IMR-90 (cell line): Measurements from ENCODE around the gene ISOC2. TPM values are rescaled to one million over a fixed set of nuclear protein-coding genes. Genes with fewer than 3 reads are reported as not detected.

ENCODE experiments used
- ATAC-seq: fragments of 200-7000 bp; cut with Tn5 transposase; 2 replicates; pipeline ENCODE4 v1.9.1; 2020; ENCODE audit warnings: low read depth, mild to moderate bottlenecking, moderate library complexity
- BruUV-seq: library from RNA; stranded (reverse); fragments of 400-500 nt; replicated peaks from 2 replicates; lab custom pipeline; 2021; lab: Mats Ljungman, UMichigan
- CTCF ChIA-PET: fragments of 300-600 bp; formaldehyde crosslinking; extraction: SDS; loops from one replicate; lab custom pipeline; 2021; ENCODE audit warnings: antibody characterized with exemption; lab: Yijun Ruan, JAX
- POLR2A ChIA-PET: fragments of 300-600 bp; sonication (Branson Sonifier 250); formaldehyde crosslinking; loops from one replicate; lab custom pipeline; 2022; ENCODE audit warnings: antibody characterized with exemption; ENCODE audit not compliant: unreplicated experiment; lab: Charles Lee
- DNase-seq: peaks from one replicate; pipeline ENCODE4 v3.0.0; 2013
- H2AFZ ChIP-seq: replicated peaks from 2 replicates; pipeline ENCODE3; 2013; ENCODE audit warnings: low read length, mild to moderate bottlenecking; ENCODE audit not compliant: poor library complexity
- H2AK5ac ChIP-seq: 2 replicates; pipeline ENCODE4 v1.6.1; 2013; ENCODE audit warnings: low read depth, low read length, inconsistent platforms
- H2AK9ac ChIP-seq: replicated peaks from 2 replicates; pipeline ENCODE3; 2013; ENCODE audit warnings: mild to moderate bottlenecking, low read depth, low read length, moderate library complexity; ENCODE audit not compliant: poor library complexity
- H2BK120ac ChIP-seq: 2 replicates; pipeline ENCODE4 v1.6.1; 2013; ENCODE audit warnings: low read depth, low read length, inconsistent platforms
- H2BK15ac ChIP-seq: 3 replicates; pipeline ENCODE4 v1.6.1; 2013; ENCODE audit warnings: low read depth, low read length, inconsistent platforms
- H2BK20ac ChIP-seq: 2 replicates; pipeline ENCODE4 v1.6.1; 2013; ENCODE audit warnings: low read depth, mild to moderate bottlenecking, inconsistent platforms, low read length, moderate library complexity
- H2BK5ac ChIP-seq: 2 replicates; pipeline ENCODE4 v1.6.1; 2013; ENCODE audit warnings: mild to moderate bottlenecking, low read depth, low read length, inconsistent platforms; ENCODE audit not compliant: poor library complexity, severe bottlenecking
- H3K14ac ChIP-seq: replicated peaks from 2 replicates; pipeline ENCODE4 v1.6.1; 2013; ENCODE audit warnings: low read depth, low read length, inconsistent platforms
- H3K18ac ChIP-seq: 2 replicates; pipeline ENCODE4 v1.6.1; 2013; ENCODE audit warnings: low read depth, low read length, control low read depth
- H3K23ac ChIP-seq: 2 replicates; pipeline ENCODE4 v1.6.1; 2013; ENCODE audit warnings: low read depth, low read length, inconsistent platforms
- H3K27ac ChIP-seq: 2 replicates; pipeline ENCODE4 v1.5.1; 2013; ENCODE audit warnings: mild to moderate bottlenecking, control low read depth, low read length; ENCODE audit not compliant: insufficient read depth
- H3K27me3 ChIP-seq: 2 replicates; pipeline ENCODE4 v1.6.1; 2013; ENCODE audit warnings: low read length; ENCODE audit not compliant: control insufficient read depth, insufficient read depth
- H3K36me3 ChIP-seq: 2 replicates; pipeline ENCODE4 v1.6.1; 2013; ENCODE audit warnings: low read length, mixed read lengths; ENCODE audit not compliant: control insufficient read depth, insufficient read depth
- H3K4ac ChIP-seq: 2 replicates; pipeline ENCODE4 v1.6.1; 2013; ENCODE audit warnings: low read depth, low read length, inconsistent platforms
- H3K4me1 ChIP-seq: 2 replicates; pipeline ENCODE4 v1.6.1; 2013; ENCODE audit warnings: low read length, mixed read lengths; ENCODE audit not compliant: control insufficient read depth, insufficient read depth
- H3K4me2 ChIP-seq: 2 replicates; pipeline ENCODE4 v1.6.1; 2013; ENCODE audit warnings: low read depth, mild to moderate bottlenecking, control low read depth, low read length, moderate library complexity
- H3K4me3 ChIP-seq: 2 replicates; pipeline ENCODE4 v1.5.1; 2013; ENCODE audit warnings: low read depth, mild to moderate bottlenecking, control low read depth, low read length, moderate library complexity; ENCODE audit not compliant: insufficient read depth
- H3K56ac ChIP-seq: 2 replicates; pipeline ENCODE4 v1.6.1; 2013; ENCODE audit warnings: low read length, inconsistent platforms; ENCODE audit not compliant: insufficient read depth; ENCODE audit errors: extremely low read depth
- H3K79me1 ChIP-seq, 2 experiments: 2 replicates each; pipeline ENCODE4 v1.6.1; 2013; ENCODE audit warnings: low read length in 2 of 2, inconsistent platforms in 1 of 2, low read depth in 1 of 2
- H3K9ac ChIP-seq: 2 replicates; pipeline ENCODE4 v1.6.1; 2013; ENCODE audit warnings: low read depth, low read length, control low read depth
- H3K9me1 ChIP-seq: 2 replicates; pipeline ENCODE4 v1.6.1; 2013; ENCODE audit warnings: low read length, inconsistent platforms; ENCODE audit not compliant: insufficient read depth
- H3K9me3 ChIP-seq: 2 replicates; pipeline ENCODE4 v1.6.1; 2013; ENCODE audit warnings: low read length; ENCODE audit not compliant: control insufficient read depth, insufficient read depth
- H4K20me1 ChIP-seq: 2 replicates; pipeline ENCODE4 v1.6.1; 2013; ENCODE audit warnings: low read length, inconsistent platforms; ENCODE audit not compliant: insufficient read depth
- H4K5ac ChIP-seq: 2 replicates; pipeline ENCODE4 v1.6.1; 2013; ENCODE audit warnings: mild to moderate bottlenecking, low read depth, low read length, control low read depth
- H4K8ac ChIP-seq, 2 experiments: 2 replicates each; pipeline ENCODE4 v1.6.1; 2013; ENCODE audit warnings: low read depth in 2 of 2, low read length in 2 of 2, control low read depth in 1 of 2, inconsistent platforms in 1 of 2
- H4K91ac ChIP-seq: 2 replicates; pipeline ENCODE4 v1.6.1; 2013; ENCODE audit warnings: low read depth, low read length, inconsistent platforms; ENCODE audit not compliant: insufficient read depth
- CEBPB ChIP-seq: IDR thresholded peaks from 2 replicates; pipeline ENCODE4 v1.6.1; 2012; ENCODE audit warnings: low read depth, low read length, improper control_type of control experiment
- CHD1 ChIP-seq: IDR thresholded peaks from 2 replicates; pipeline ENCODE4 v1.6.1; 2012; ENCODE audit warnings: low read depth, low read length, improper control_type of control experiment
- MAZ ChIP-seq: IDR thresholded peaks from 2 replicates; pipeline ENCODE4 v1.6.1; 2012; ENCODE audit warnings: low read depth, mild to moderate bottlenecking, low read length, improper control_type of control experiment, moderate library complexity, borderline replicate concordance
- MXI1 ChIP-seq: IDR thresholded peaks from 2 replicates; pipeline ENCODE4 v1.6.1; 2012; ENCODE audit warnings: low read depth, mild to moderate bottlenecking, low read length, moderate library complexity, borderline replicate concordance
- NFE2L2 ChIP-seq: fragments of 150-350 bp; IDR thresholded peaks from 2 replicates; pipeline ENCODE4 v1.6.1; 2016; ENCODE audit warnings: low read depth, mild to moderate bottlenecking, low read length
- POLR2A ChIP-seq: IDR thresholded peaks from 2 replicates; pipeline ENCODE4 v1.6.1; 2012; ENCODE audit warnings: mild to moderate bottlenecking, low read depth, low read length
- RCOR1 ChIP-seq: IDR thresholded peaks from 2 replicates; pipeline ENCODE4 v1.6.1; 2012; ENCODE audit warnings: mild to moderate bottlenecking, low read length, improper control_type of control experiment; ENCODE audit not compliant: insufficient replicate concordance
- RFX5 ChIP-seq: IDR thresholded peaks from 2 replicates; pipeline ENCODE4 v1.8.0; 2012; ENCODE audit warnings: low read depth, mild to moderate bottlenecking, low read length, moderate library complexity
- SMC3 ChIP-seq: fragments of 150-350 bp; IDR thresholded peaks from 2 replicates; pipeline ENCODE4 v1.6.1; 2016; ENCODE audit warnings: low read depth, mild to moderate bottlenecking, antibody characterized with exemption, low read length, moderate library complexity
- whole genome bisulfite sequencing, 2 experiments: methylation state at CpG; one replicate each; pipeline versions ENCODE4 v1.1.5 to v1.1.7; 2013; ENCODE audit warnings: missing lambda C conversion rate in 2 of 2; ENCODE audit not compliant: insufficient read length in 1 of 2; ENCODE audit errors: extremely low coverage in 2 of 2; 5-methylcytosine and 5-hydroxymethylcytosine counted together
- dilution Hi-C: fragments of 300-500 bp; cut with HindIII; formaldehyde crosslinking; loops from one replicate; pipeline ENCODE4 v1.14.3; 2018; ENCODE audit warnings: low sequenced_read_pairs; ENCODE audit not compliant: unreplicated experiment
- in situ Hi-C: fragments of 300-500 bp; cut with MboI; formaldehyde crosslinking; loops from 3 replicates; pipeline ENCODE4 v1.14.3; 2019; ENCODE audit warnings: low sequenced_read_pairs, inconsistent platforms, mixed read lengths
- intact Hi-C: fragments of 100-400 bp; cut with micrococcal nuclease; formaldehyde crosslinking; loops from 2 replicates; pipeline ENCODE4 v1.10.0; 2022
- polyA plus RNA-seq, 3 experiments: library from polyadenylated mRNA; depleted of rRNA; stranded (reverse); fragments of >200 nt; gene quantifications; 2 replicates each; pipeline ENCODE4 v1.2.3, GENCODE V29; 2012; ENCODE audit warnings: low replicate concordance in 1 of 3
- total RNA-seq: library from RNA; depleted of rRNA; stranded (reverse); fragments of >200 nt; gene quantifications from 2 replicates; pipeline ENCODE4 v1.2.3, GENCODE V29; 2012
- TF ChIP-seq, protein P1 (sequence below): fragments of 150-350 bp; IDR thresholded peaks from 2 replicates; pipeline ENCODE4 v1.6.1; 2017; ENCODE audit warnings: mild to moderate bottlenecking, antibody characterized with exemption, low read length, low read depth
- TF ChIP-seq, protein P2 (sequence below): conservative IDR thresholded peaks from 2 replicates; pipeline ENCODE4 v1.5.1; 2012; ENCODE audit warnings: mild to moderate bottlenecking, low read depth, low read length, improper control_type of control experiment
- TF ChIP-seq, protein P3 (sequence below): fragments of 150-350 bp; IDR thresholded peaks from 2 replicates; pipeline ENCODE4 v1.6.1; 2016; ENCODE audit warnings: low read depth, mild to moderate bottlenecking, low read length, moderate library complexity, borderline replicate concordance

ISOC2 gene
- total and polyA plus RNA-seq, 2 of the 4 experiments (the other 2 are of a cell fraction), result 56.1 to 82.1 TPM

DNA sequence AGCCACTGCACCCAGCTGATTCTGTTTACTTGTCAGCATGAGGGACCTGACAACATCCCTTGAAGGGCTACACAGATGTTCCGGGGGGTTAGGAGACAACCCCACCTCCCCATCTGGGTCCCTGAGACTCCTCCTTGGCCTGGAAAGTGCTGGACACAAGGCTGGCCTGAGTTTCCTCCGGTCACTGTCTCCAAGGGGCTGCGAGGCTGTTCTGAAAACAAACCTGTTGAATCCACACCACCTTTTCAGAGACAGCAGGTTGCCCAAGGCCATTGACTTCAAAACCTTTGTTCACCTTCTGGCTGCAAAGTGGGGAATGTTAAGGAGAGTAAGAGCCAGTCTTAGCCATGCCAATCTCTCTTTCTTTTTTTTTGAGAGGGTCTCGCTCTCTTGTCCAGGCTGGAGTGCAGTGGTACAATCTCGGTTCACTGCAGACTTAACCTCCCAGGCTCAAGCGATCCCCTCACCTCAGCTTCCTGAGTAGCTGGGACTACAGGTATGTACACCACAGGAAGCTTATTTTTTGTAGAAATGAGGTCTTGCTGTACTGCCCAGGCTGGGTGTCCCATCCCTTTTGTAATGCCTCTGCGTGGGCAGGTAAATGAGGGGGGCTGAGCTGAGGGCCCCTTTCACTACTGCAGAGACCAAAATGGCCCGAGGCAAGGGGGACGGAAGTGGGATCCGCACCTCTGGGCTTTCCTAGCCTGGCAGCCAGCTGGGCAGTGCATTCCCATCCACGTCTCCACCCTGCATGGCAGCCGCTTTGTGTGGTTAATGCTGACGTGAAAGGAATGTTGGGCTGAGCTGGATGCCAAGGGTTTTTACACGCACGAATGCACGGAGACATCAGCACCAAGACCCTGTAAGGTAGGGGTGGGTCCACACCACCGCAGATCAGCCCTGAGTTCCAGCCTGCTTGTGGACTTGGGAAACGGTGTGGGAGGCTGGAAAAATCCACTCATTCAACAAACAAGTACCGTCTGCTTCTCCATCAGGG is 13.1 kb upstream of the ISOC2 start:
- Histone ChIP-seq H4K5ac (peak overlapping the region; percentile 46; the same call in 1 of the 2 replicates), H2BK120ac (no peak overlapping the region), H3K36me3 (no peaks in the 10 kb centered on the region), H2BK15ac (no peak overlapping the region), H3K56ac (no peak overlapping the region), H2AFZ (peak overlapping the region; percentile 70), H3K27ac (no peak overlapping the region), H3K79me1 (peaks cover 13 to 30% of the 10 kb centered on the region in 2 experiments), H4K20me1 (no peaks in the 10 kb centered on the region; the same call in 1 of the 2 replicates), H3K18ac (no peak overlapping the region), H2AK9ac (peak overlapping the region; percentile 70), H3K9ac (no peak overlapping the region), H3K4me1 (peaks cover 9% of the 10 kb centered on the region), H3K14ac (no peak overlapping the region), H4K8ac (peak overlapping the region in 1 of 2 experiments; percentile 79; a peak in 2 of 4 replicates), H3K9me1 (peaks cover 14% of the 10 kb centered on the region), H3K9me3 (no peaks in the 10 kb centered on the region), H2BK20ac (no peak overlapping the region), H3K23ac (no peak overlapping the region), H4K91ac (no peak overlapping the region), H3K4ac (no peak overlapping the region), H2BK5ac (no peak overlapping the region), H2AK5ac (peak overlapping the region; percentile 61), H3K27me3 (no peaks in the 10 kb centered on the region), H3K4me2 (no peak overlapping the region), H3K4me3 (no peak overlapping the region)
- in situ Hi-C loops (loop anchor here (25.0 kb wide), 1 partner anchor 1012 kb away; the partner anchor contains the start of genes CDC42EP5 and LENG9), intact Hi-C loops (no loop called here), dilution Hi-C loops (no loop called here)
- DNase-seq (no peak), ATAC-seq (no peak)
- ChIA-PET CTCF (no interaction called here), POLR2A (no interaction called here)
- no TSS peak for BruUV-seq
- WGBS, 2 experiments, result 92% methylated on average over 2 of the region's 19 CpGs; no CpG with 5 or more reads in 1 of the 2 experiments
- TF ChIP-seq CEBPB (no peak), MAZ (no peak), SMC3 (no peak), NFE2L2 (no peak), POLR2A (no peak), MXI1 (no peak), RCOR1 (no peak), CHD1 (no peak), RFX5 (no peak)
- TF ChIP-seq, protein P1, sequence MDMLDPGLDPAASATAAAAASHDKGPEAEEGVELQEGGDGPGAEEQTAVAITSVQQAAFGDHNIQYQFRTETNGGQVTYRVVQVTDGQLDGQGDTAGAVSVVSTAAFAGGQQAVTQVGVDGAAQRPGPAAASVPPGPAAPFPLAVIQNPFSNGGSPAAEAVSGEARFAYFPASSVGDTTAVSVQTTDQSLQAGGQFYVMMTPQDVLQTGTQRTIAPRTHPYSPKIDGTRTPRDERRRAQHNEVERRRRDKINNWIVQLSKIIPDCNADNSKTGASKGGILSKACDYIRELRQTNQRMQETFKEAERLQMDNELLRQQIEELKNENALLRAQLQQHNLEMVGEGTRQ, result no peak
- TF ChIP-seq, protein P2, sequence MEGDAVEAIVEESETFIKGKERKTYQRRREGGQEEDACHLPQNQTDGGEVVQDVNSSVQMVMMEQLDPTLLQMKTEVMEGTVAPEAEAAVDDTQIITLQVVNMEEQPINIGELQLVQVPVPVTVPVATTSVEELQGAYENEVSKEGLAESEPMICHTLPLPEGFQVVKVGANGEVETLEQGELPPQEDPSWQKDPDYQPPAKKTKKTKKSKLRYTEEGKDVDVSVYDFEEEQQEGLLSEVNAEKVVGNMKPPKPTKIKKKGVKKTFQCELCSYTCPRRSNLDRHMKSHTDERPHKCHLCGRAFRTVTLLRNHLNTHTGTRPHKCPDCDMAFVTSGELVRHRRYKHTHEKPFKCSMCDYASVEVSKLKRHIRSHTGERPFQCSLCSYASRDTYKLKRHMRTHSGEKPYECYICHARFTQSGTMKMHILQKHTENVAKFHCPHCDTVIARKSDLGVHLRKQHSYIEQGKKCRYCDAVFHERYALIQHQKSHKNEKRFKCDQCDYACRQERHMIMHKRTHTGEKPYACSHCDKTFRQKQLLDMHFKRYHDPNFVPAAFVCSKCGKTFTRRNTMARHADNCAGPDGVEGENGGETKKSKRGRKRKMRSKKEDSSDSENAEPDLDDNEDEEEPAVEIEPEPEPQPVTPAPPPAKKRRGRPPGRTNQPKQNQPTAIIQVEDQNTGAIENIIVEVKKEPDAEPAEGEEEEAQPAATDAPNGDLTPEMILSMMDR, result no peak
- TF ChIP-seq, protein P3, sequence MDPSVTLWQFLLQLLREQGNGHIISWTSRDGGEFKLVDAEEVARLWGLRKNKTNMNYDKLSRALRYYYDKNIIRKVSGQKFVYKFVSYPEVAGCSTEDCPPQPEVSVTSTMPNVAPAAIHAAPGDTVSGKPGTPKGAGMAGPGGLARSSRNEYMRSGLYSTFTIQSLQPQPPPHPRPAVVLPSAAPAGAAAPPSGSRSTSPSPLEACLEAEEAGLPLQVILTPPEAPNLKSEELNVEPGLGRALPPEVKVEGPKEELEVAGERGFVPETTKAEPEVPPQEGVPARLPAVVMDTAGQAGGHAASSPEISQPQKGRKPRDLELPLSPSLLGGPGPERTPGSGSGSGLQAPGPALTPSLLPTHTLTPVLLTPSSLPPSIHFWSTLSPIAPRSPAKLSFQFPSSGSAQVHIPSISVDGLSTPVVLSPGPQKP, result no peak
